Osteocyte (in vitro differentiated cells): Measurements from ENCODE around the gene RCC2. TPM values are rescaled to one million over a fixed set of nuclear protein-coding genes. Genes with fewer than 3 reads are reported as not detected.
"Not testable (repeated sequence)": the region's sequence is repeated elsewhere in the genome, so short reads cannot be mapped to it uniquely, and the experiment has no call there.

ENCODE experiments used
- DNase-seq: peaks from one replicate; pipeline ENCODE4 v3.0.0; 2021; ENCODE audit warnings: mixed read lengths; ENCODE audit not compliant: unreplicated experiment; ENCODE audit errors: extremely low spot score
- H3K27ac Mint-ChIP-seq: one replicate; pipeline ENCODE4 v1.8.0; 2021; ENCODE audit warnings: mild to moderate bottlenecking, mixed read lengths; ENCODE audit not compliant: unreplicated experiment
- H3K27me3 Mint-ChIP-seq: one replicate; pipeline ENCODE4 v1.8.0; 2021; ENCODE audit warnings: mixed read lengths; ENCODE audit not compliant: unreplicated experiment
- H3K36me3 Mint-ChIP-seq: one replicate; pipeline ENCODE4 v1.8.0; 2021; ENCODE audit warnings: mixed read lengths; ENCODE audit not compliant: unreplicated experiment
- H3K4me1 Mint-ChIP-seq: one replicate; pipeline ENCODE4 v1.8.0; 2021; ENCODE audit warnings: mixed read lengths; ENCODE audit not compliant: unreplicated experiment
- H3K4me3 Mint-ChIP-seq: one replicate; pipeline ENCODE4 v1.8.0; 2021; ENCODE audit warnings: mild to moderate bottlenecking, moderate library complexity, mixed read lengths; ENCODE audit not compliant: unreplicated experiment
- H3K9me3 Mint-ChIP-seq: one replicate; pipeline ENCODE4 v1.8.0; 2021; ENCODE audit warnings: mixed read lengths; ENCODE audit not compliant: unreplicated experiment
- CTCF ChIP-seq: fragments of 200-600 bp; sonication (generic); IDR thresholded peaks from 2 replicates; pipeline ENCODE4 v1.5.0; 2021; ENCODE audit warnings: antibody characterized with exemption, mild to moderate bottlenecking, moderate library complexity
- total RNA-seq: library from RNA; stranded (reverse); gene quantifications from 2 replicates; pipeline ENCODE4 v1.2.1, GENCODE V29; 2021

RCC2 gene
- total RNA-seq, 1 donor from 2014 or later = 102 TPM

GRCh38 chr1:17409391-17409811 is 30.1 kb downstream of the RCC2 start:
- no peaks in the 10 kb centered on the region for H3K27me3 Mint-ChIP-seq
- H3K4me1 Mint-ChIP-seq = peaks cover 9% of the 10 kb centered on the region
- no peaks in the 10 kb centered on the region for H3K9me3 Mint-ChIP-seq
- H3K36me3 Mint-ChIP-seq = peaks cover 53% of the 10 kb centered on the region
- no peak for TF ChIP-seq CTCF
- no peak overlapping the region for H3K27ac Mint-ChIP-seq
- no peak overlapping the region for H3K4me3 Mint-ChIP-seq
- no peak for DNase-seq

- H3K9me3 Mint-ChIP-seq, DNase-seq, H3K27me3 Mint-ChIP-seq, H3K4me3 Mint-ChIP-seq, H3K27ac Mint-ChIP-seq: not testable (repeated sequence)
- Mint-ChIP-seq H3K4me1 (peaks cover 13% of the 10 kb centered on the region), H3K36me3 (peaks cover 46% of the 10 kb centered on the region)
Observed at GRCh38 chr1:17407786-17408514, 31.5 kb downstream of the RCC2 start.

GRCh38 chr1:17406760-17407475 is 32.6 kb downstream of the RCC2 start:
- H3K9me3 Mint-ChIP-seq, H3K27ac Mint-ChIP-seq, H3K4me3 Mint-ChIP-seq, DNase-seq, H3K27me3 Mint-ChIP-seq: not testable (repeated sequence)
- H3K36me3 Mint-ChIP-seq = peaks cover 38% of the 10 kb centered on the region
- H3K4me1 Mint-ChIP-seq = peaks cover 13% of the 10 kb centered on the region

- TF ChIP-seq CTCF = peak; percentile 88
- H3K27ac Mint-ChIP-seq = no peak overlapping the region
- H3K36me3 Mint-ChIP-seq = peaks cover 38% of the 10 kb centered on the region
- H3K4me1 Mint-ChIP-seq = peaks cover 13% of the 10 kb centered on the region
- peak; percentile 89 for DNase-seq
- no peaks in the 10 kb centered on the region for H3K9me3 Mint-ChIP-seq
- no peaks in the 10 kb centered on the region for H3K27me3 Mint-ChIP-seq
- H3K4me3 Mint-ChIP-seq = no peak overlapping the region
Observed at GRCh38 chr1:17405898-17406759, 33.3 kb downstream of the RCC2 start.

- Mint-ChIP-seq H3K9me3 (no peaks in the 10 kb centered on the region), H3K4me3 (no peak overlapping the region)
Observed at GRCh38 chr1:17404820-17405219, 34.7 kb downstream of the RCC2 start.

More at GRCh38 chr1:17404820-17405219, 34.7 kb downstream of the RCC2 start:
- H3K4me1 Mint-ChIP-seq = peaks cover 13% of the 10 kb centered on the region
- no peaks in the 10 kb centered on the region for H3K27me3 Mint-ChIP-seq
- DNase-seq = no peak
- peaks cover 29% of the 10 kb centered on the region for H3K36me3 Mint-ChIP-seq
- TF ChIP-seq CTCF = no peak
- no peak overlapping the region for H3K27ac Mint-ChIP-seq
